T47D (cell line): Measurements from ENCODE around the gene C11orf91.

Experiments used
- DNase-seq, 2 experiments: peaks; one replicate each; pipeline versions ENCODE4 v3.0.0 to v3.0.0-alpha.2; 2011 to 2012; ENCODE audit warnings: low read depth in 1 of 2, low spot score in 1 of 2
- JUND ChIP-seq: IDR thresholded peaks from 2 replicates; pipeline ENCODE4 v1.6.1; 2012; ENCODE audit warnings: low read depth
- in situ Hi-C: cut with HindIII; loops from 2 replicates; pipeline ENCODE4 v1.10.0; 2016; ENCODE audit warnings: low sequenced_read_pairs, low pct_unique_long_range_greater_than_20kb

Gene C11orf91

GRCh38 chr11:33657757-33658156 is 42.9 kb downstream of the C11orf91 start:
- no peak for DNase-seq
- no peak for TF ChIP-seq JUND
- in situ Hi-C loops = no loop called here

DNA sequence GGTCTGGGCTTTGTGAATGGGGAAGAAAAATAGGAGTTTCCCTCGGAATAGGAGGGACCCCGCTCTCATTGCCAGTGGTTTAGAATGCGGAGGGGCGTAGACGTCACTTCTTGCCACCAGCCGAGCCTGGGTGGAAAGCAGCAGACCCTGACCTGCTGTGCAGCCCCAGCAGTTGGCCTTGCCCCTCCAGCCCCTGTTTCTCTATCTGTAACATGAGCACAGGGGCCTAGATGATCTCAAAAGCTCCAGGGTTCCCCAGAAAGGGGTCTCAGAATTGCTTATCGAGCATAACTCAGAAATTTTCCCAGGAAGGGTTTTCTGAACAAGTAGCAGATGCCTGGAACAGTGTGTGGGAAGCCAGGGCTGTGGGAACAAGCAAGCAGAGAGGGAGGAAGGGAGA is 43.9 kb downstream of the C11orf91 start:
- DNase-seq = no peak
- TF ChIP-seq JUND = no peak
- in situ Hi-C loops = no loop called here

DNA sequence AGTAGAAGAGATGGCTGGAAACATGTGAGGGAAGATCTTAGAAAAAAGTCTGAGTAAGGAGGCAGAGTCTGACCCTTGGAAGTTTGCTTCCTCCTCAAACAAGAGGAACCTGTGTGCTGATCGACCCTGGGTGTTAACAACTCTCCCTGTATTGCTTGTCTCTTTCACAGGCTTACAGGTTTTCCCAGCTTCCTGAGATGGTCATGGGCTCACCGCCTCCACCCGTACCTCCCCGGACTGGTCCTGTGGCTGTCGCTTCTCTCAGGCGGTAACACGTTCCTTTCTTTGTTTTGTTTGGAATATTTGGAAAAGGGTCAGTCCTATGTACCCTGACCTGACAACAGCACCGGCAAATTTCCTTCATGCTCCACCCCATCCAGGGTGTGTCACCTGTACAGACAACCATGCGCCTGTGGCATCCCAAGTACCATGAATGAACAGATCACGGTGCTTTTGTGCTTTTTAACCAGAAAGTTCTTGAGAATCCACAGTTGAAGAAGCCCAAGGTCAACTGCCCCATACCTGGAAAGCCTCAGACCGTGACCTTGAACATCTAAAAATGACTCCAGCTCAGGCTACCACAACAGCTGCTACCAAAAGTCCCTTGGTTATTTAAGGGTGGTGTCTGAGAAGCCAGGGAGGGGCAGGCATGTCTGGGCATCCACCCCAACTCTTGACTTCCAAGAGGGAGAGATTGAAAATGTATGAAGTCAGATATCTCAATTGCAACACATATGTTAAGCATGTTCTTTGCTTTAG is 44.6 kb downstream of the C11orf91 start:
- DNase-seq = no peak
- TF ChIP-seq JUND = no peak
- in situ Hi-C loops = no loop called here

GRCh38 chr11:33654594-33654993 is 46.0 kb downstream of the C11orf91 start:
- no peak for TF ChIP-seq JUND
- DNase-seq = no peak
- in situ Hi-C loops = no loop called here

DNA sequence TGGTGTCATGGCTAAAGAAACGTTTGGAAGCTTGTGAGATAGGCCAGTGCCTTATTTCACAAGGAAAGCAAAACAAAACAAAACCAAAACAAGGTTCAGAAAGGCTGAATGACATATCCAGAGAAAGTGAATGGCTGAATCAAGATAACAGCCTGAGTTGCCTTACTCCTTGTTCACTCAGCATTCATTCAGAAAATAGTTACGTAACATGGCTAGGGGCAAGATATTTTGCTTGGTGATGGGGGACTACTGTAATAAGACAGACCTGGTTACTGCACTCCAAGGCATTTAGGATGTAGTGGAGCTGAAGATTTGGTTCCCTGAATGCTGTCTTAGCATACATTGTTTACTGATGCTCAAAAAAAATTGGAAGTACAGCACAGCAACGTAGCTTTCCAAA is 47.7 kb downstream of the C11orf91 start:
- TF ChIP-seq JUND = no peak
- in situ Hi-C loops = no loop called here
- DNase-seq = no peak

DNA sequence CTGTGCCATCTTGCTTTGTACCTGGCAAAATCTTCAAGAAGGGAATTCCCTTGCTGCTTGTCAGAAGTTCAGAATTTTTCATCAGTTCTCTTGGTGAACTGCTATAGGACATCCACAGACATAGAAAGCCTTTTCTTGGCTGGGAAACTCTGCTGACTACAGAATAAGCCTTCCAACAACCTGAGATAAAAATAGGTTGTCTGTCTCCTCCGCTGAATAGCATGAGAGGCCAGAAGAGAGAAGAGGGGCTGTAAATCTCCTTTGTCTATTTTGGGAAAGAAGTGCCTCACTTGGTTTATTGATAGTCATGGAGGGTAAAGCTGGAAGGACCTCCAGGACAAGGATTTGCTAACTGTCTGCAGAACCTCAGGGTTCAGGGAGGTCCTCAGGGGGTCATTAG is 48.2 kb downstream of the C11orf91 start:
- in situ Hi-C loops = no loop called here
- TF ChIP-seq JUND = no peak
- no peak for DNase-seq

GRCh38 chr11:33651990-33652389 is 48.6 kb downstream of the C11orf91 start:
- no peak for TF ChIP-seq JUND
- DNase-seq = no peak
- in situ Hi-C loops = no loop called here

DNA sequence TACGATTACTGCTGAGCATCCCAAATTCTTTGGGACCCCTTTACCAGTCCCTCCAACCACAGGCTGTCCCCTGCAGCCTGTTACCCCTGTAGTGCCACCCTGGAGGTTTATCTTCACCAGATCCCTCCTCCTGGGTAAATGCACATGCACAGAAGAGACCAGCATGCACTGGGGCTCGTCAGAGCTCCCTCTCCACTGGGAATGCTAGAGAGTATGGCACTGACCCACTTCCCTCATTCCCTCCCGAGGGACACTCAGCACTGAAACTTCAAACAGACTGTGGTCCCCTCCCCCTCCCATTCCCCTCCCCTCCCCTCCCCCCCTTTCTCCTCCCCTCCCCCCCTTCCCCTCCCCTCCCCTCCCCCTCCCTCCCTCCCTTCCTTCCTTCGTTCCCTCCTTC is 49.1 kb downstream of the C11orf91 start:
- no peak for TF ChIP-seq JUND
- in situ Hi-C loops = no loop called here

GRCh38 chr11:33649944-33650343 is 50.7 kb downstream of the C11orf91 start:
- no peak for TF ChIP-seq JUND
- in situ Hi-C loops = no loop called here
- no peak for DNase-seq

More for the DNA sequence above, 49.1 kb downstream of the C11orf91 start:
- DNase-seq = no peak
